ENCODE results near the gene PAK2. TPM values are rescaled to one million over a fixed set of nuclear protein-coding genes. Genes with fewer than 3 reads are reported as not detected.
"Not testable (repeated sequence)": the region's sequence is repeated elsewhere in the genome, so short reads cannot be mapped to it uniquely, and the experiment has no call there.

The PAK2 gene
- total RNA-seq, 2 donors from 2014 or later: 41.7 to 47.0 TPM

DNA sequence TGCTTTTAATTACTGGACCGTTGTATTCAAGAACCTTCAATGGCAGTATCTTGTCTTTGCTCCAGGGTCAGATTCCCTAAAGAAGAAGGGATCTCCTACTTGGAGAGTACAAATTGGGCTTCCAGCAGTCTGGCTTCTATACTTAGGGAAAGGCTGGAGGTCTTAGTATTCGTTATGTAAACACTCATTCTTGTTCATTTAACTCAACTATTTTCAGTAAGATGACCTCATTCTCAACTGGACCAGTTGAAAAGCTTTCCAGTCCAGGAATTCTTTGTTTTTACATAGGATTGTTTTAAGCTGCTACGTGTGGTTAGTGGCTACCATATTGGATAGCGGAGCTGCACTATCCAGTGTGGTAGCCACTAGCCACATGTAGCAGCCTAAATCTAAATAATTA is 132.7 kb downstream of the PAK2 start:
- DNase-seq (ENCODE audit: low spot score) (no peak), ATAC-seq (ENCODE audit: insufficient number of reproducible peaks, low FRiP score, low read depth) (no peak)
- Histone ChIP-seq H3K27ac (no peak overlapping the region), H3K36me3 (no peaks in the 10 kb centered on the region), H3K27me3 (replicated peaks; ENCODE audit: insufficient read depth) (no peaks in the 10 kb centered on the region), H3K4me1 (ENCODE audit: control insufficient read depth in 1 of 2, low read depth in 2 of 2) (peaks cover 11 to 32% of the 10 kb centered on the region in 2 donors), H3K4me3 (no peak overlapping the region), H3K9me3 (no peaks in the 10 kb centered on the region)
- TF ChIP-seq, protein P1, sequence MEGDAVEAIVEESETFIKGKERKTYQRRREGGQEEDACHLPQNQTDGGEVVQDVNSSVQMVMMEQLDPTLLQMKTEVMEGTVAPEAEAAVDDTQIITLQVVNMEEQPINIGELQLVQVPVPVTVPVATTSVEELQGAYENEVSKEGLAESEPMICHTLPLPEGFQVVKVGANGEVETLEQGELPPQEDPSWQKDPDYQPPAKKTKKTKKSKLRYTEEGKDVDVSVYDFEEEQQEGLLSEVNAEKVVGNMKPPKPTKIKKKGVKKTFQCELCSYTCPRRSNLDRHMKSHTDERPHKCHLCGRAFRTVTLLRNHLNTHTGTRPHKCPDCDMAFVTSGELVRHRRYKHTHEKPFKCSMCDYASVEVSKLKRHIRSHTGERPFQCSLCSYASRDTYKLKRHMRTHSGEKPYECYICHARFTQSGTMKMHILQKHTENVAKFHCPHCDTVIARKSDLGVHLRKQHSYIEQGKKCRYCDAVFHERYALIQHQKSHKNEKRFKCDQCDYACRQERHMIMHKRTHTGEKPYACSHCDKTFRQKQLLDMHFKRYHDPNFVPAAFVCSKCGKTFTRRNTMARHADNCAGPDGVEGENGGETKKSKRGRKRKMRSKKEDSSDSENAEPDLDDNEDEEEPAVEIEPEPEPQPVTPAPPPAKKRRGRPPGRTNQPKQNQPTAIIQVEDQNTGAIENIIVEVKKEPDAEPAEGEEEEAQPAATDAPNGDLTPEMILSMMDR (IDR thresholded peaks at IDR 0.05): no peak

DNA sequence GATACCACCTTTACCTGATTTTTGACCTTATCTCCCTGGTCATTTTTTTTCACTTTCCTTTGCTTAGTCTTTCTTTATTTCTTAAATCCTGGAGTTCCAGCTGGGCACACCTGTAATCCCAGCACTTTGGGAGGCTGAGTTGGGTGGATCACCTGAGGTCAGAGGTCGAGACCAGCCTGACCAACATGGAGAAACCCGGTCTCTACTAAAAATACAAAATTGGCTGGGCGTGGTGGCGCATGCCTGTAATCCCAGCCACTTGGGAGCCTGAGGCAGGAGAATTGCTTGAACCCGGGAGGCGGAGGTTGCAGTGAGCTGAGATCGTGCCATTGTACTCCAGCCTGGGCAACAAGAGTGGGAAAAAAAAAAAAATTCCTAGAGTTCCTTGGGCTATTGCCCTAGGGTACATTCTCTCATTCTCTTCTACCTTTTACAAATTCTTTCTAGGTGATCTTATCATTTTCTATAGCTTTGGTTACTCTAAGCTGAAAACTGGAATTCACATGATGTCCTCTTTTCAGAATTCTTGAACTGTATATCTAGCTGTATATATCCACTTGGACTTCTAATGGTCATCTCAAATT is 134.9 kb downstream of the PAK2 start:
- H3K27ac ChIP-seq; H3K9me3 ChIP-seq; ATAC-seq (ENCODE audit: insufficient number of reproducible peaks, low FRiP score, low read depth); H3K4me3 ChIP-seq; DNase-seq (ENCODE audit: low spot score); H3K36me3 ChIP-seq; H3K27me3 ChIP-seq (replicated peaks; ENCODE audit: insufficient read depth): not testable (repeated sequence)
- peaks cover 2 to 18% of the 10 kb centered on the region in 2 donors for H3K4me1 ChIP-seq (ENCODE audit: control insufficient read depth in 1 of 2, low read depth in 2 of 2)

DNA sequence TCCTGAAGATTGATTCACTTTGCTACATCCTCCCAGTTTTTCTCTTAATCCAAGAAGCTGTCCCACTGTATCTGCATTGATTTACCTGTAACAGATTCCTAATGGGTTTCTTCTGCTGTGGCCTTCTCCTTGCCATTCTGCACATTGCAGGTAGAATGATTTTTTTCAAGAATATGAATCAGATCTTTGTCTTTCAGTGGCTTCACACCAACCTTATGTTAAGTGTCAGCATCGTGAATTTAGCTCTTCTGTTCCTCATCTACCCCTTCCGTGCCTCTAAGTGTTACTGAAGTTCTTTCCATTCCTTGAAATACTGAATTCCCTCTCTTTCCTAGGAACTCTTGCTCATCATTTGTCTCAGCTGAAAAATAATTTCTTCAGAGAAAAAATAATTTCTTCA is 135.6 kb downstream of the PAK2 start:
- peaks cover 2 to 11% of the 10 kb centered on the region in 2 donors for H3K4me1 ChIP-seq (ENCODE audit: control insufficient read depth in 1 of 2, low read depth in 2 of 2)
- TF ChIP-seq, protein P1 (IDR thresholded peaks at IDR 0.05): no peak
- H3K27ac ChIP-seq: no peak overlapping the region
- no peaks in the 10 kb centered on the region for H3K27me3 ChIP-seq (replicated peaks; ENCODE audit: insufficient read depth)
- H3K36me3 ChIP-seq: no peaks in the 10 kb centered on the region
- no peak for ATAC-seq (ENCODE audit: insufficient number of reproducible peaks, low FRiP score, low read depth)
- no peak for DNase-seq (ENCODE audit: low spot score)
- H3K4me3 ChIP-seq: no peak overlapping the region
- H3K9me3 ChIP-seq: no peaks in the 10 kb centered on the region

Other genes with a start within 250 kb of the PAK2 start
- 10 to 100 TPM; 24.0 to 30.8 TPM for gene RNF168, start 236.1 kb upstream of the PAK2 start, total RNA-seq
- not detected for gene SMCO1, start 224.5 kb upstream of the PAK2 start, total RNA-seq
- gene WDR53, start 171.3 kb upstream of the PAK2 start, total RNA-seq: 1 to 10 TPM; 5.6 to 6.7 TPM
- 1 to 10 TPM; 2.0 to 9.7 TPM for gene FBXO45, start 171.2 kb upstream of the PAK2 start, total RNA-seq
- 10 to 100 TPM in 1 of 2 donors, 1 to 10 TPM in 1; 4.7 to 17.9 TPM for gene NRROS, start 100.2 kb upstream of the PAK2 start, total RNA-seq
- gene CEP19, start 27.6 kb upstream of the PAK2 start, total RNA-seq: 1 to 10 TPM in 1 of 2 donors, under 1 TPM in 1; 0.42 to 7.3 TPM
- gene PIGX, start 27.5 kb upstream of the PAK2 start, total RNA-seq: 10 to 100 TPM; 19.3 to 23.4 TPM
- gene SENP5, start 128.1 kb downstream of the PAK2 start, total RNA-seq: 10 to 100 TPM; 29.4 to 77.6 TPM
- 10 to 100 TPM; 26.5 to 44.1 TPM for gene NCBP2, start 202.7 kb downstream of the PAK2 start, total RNA-seq
- 10 to 100 TPM; 11.0 to 17.4 TPM for gene PIGZ, start 229.0 kb downstream of the PAK2 start, total RNA-seq

Data from thoracic aorta (tissue), 2 donors.